Stimulated activated CD8-positive, alpha-beta memory T cell treated with anti-CD3 and anti-CD28 coated beads, Interleukin-12 subunit alpha, Interleukin-12 subunit beta, amount 100 ng/mL, for 1 hour (primary cell): Measurements from ENCODE around the gene COQ10A.
"Not testable (repeated sequence)": the region's sequence is repeated elsewhere in the genome, so short reads cannot be mapped to it uniquely, and the experiment has no call there.

Experiments
- DNase-seq: peaks from one replicate; pipeline ENCODE4 v3.0.0-alpha.2; 2020; ENCODE audit warnings: low read depth

The COQ10A gene

GRCh38 chr12:56243731-56244181 lies 23.0 kb upstream of the COQ10A start:
- no peak for DNase-seq

GRCh38 chr12:56244494-56244893 lies 22.2 kb upstream of the COQ10A start:
- DNase-seq = no peak

GRCh38 chr12:56247923-56248322 lies 18.8 kb upstream of the COQ10A start:
- no peak for DNase-seq

- no peak for DNase-seq
These were observed 18.0 kb upstream of the COQ10A start for GRCh38 chr12:56248711-56249110.

GRCh38 chr12:56252649-56253048 lies 14.1 kb upstream of the COQ10A start:
- no peak for DNase-seq

GRCh38 chr12:56253091-56253490 lies 13.7 kb upstream of the COQ10A start:
- DNase-seq = no peak

- DNase-seq = no peak
These were observed 11.1 kb upstream of the COQ10A start for GRCh38 chr12:56255671-56256070.

- DNase-seq = no peak
These were observed 10.3 kb upstream of the COQ10A start for GRCh38 chr12:56256326-56256960.

GRCh38 chr12:56257071-56257470 lies 9.7 kb upstream of the COQ10A start:
- no peak for DNase-seq

- no peak for DNase-seq
These were observed 9.2 kb upstream of the COQ10A start for GRCh38 chr12:56257491-56258067.

- peak; percentile 55 for DNase-seq
These were observed 8.5 kb upstream of the COQ10A start, which contains the start of gene ANKRD52 for GRCh38 chr12:56258068-56258819. TSS of gene ANKRD52 (minus strand) at chr12:56258384. CDS start at chr12:56258269, 115 bp downstream.

GRCh38 chr12:56258820-56259183 lies 7.9 kb upstream of the COQ10A start:
- no peak for DNase-seq

- DNase-seq = no peak
These were observed 6.4 kb upstream of the COQ10A start for GRCh38 chr12:56260380-56260779.

GRCh38 chr12:56260921-56261320 lies 5.8 kb upstream of the COQ10A start:
- DNase-seq = no peak

- no peak for DNase-seq
These were observed 5.1 kb upstream of the COQ10A start for GRCh38 chr12:56261503-56262232.

- DNase-seq = not testable (repeated sequence)
These were observed 3.8 kb upstream of the COQ10A start for GRCh38 chr12:56262955-56263354.

GRCh38 chr12:56266068-56266692 lies 562 bp upstream of the COQ10A start:
- DNase-seq = not testable (repeated sequence)

- DNase-seq = no peak
These were observed 815 bp downstream of the COQ10A start for GRCh38 chr12:56267443-56268071.

GRCh38 chr12:56271031-56271430 lies 4.3 kb downstream of the COQ10A start:
- no peak for DNase-seq

- DNase-seq = not testable (repeated sequence)
These were observed 5.7 kb downstream of the COQ10A start for GRCh38 chr12:56272468-56272867.

GRCh38 chr12:56274299-56274698 lies 7.6 kb downstream of the COQ10A start:
- no peak for DNase-seq

- DNase-seq = no peak
These were observed 12.2 kb downstream of the COQ10A start for GRCh38 chr12:56278905-56279304.
